Progenitor cell of endocrine pancreas (in vitro differentiated cells): ENCODE measurements around the gene PPFIBP1. TPM values are rescaled to one million over a fixed set of nuclear protein-coding genes. Genes with fewer than 3 reads are reported as not detected.

Experiments used
- DNase-seq: peaks from one replicate; pipeline ENCODE4 v3.0.0; 2021; ENCODE audit warnings: low spot score; ENCODE audit not compliant: unreplicated experiment
- H3K27ac Mint-ChIP-seq: 2 replicates; pipeline ENCODE4 v1.8.0; 2021; ENCODE audit warnings: mild to moderate bottlenecking, moderate library complexity, mixed read lengths
- H3K27me3 Mint-ChIP-seq: 2 replicates; pipeline ENCODE4 v1.8.0; 2021; ENCODE audit warnings: mixed read lengths
- H3K36me3 Mint-ChIP-seq: 2 replicates; pipeline ENCODE4 v1.8.0; 2022; ENCODE audit warnings: mixed read lengths; ENCODE audit not compliant: insufficient read depth
- H3K4me1 Mint-ChIP-seq: 2 replicates; pipeline ENCODE4 v1.8.0; 2021; ENCODE audit warnings: low read depth, mixed read lengths
- H3K4me3 Mint-ChIP-seq: 2 replicates; pipeline ENCODE4 v1.8.0; 2021; ENCODE audit warnings: low read depth, mild to moderate bottlenecking, moderate library complexity, mixed read lengths
- H3K9me3 Mint-ChIP-seq: 2 replicates; pipeline ENCODE4 v1.8.0; 2021; ENCODE audit warnings: low read depth, mixed read lengths
- CTCF ChIP-seq: fragments of 200-600 bp; sonication (generic); IDR thresholded peaks from one replicate; pipeline ENCODE4 v1.5.0; 2021; ENCODE audit warnings: antibody characterized with exemption, mild to moderate bottlenecking; ENCODE audit not compliant: unreplicated experiment
- total RNA-seq: library from RNA; stranded (reverse); gene quantifications from 2 replicates; pipeline ENCODE4 v1.2.1, GENCODE V29; 2021

PPFIBP1 gene
- total RNA-seq, 1 donor from 2014 or later, result 85.4 TPM

GRCh38 chr12:27575090-27575761, 51.2 kb downstream of the PPFIBP1 start:
- Mint-ChIP-seq H3K36me3 (peaks cover 11% of the 10 kb centered on the region), H3K4me3 (no peak overlapping the region), H3K27me3 (no peaks in the 10 kb centered on the region), H3K4me1 (peaks cover 8% of the 10 kb centered on the region), H3K27ac (no peak overlapping the region), H3K9me3 (no peaks in the 10 kb centered on the region)
- no peak for TF ChIP-seq CTCF
- no peak for DNase-seq

GRCh38 chr12:27575762-27576118, 51.7 kb downstream of the PPFIBP1 start:
- Mint-ChIP-seq H3K4me1 (peaks cover 8% of the 10 kb centered on the region), H3K9me3 (no peaks in the 10 kb centered on the region), H3K4me3 (no peak overlapping the region), H3K36me3 (peaks cover 11% of the 10 kb centered on the region), H3K27me3 (no peaks in the 10 kb centered on the region), H3K27ac (no peak overlapping the region)
- no peak for TF ChIP-seq CTCF
- no peak for DNase-seq

- Mint-ChIP-seq H3K4me1 (peaks cover 9% of the 10 kb centered on the region), H3K36me3 (peaks cover 11% of the 10 kb centered on the region), H3K9me3 (no peaks in the 10 kb centered on the region), H3K27me3 (no peaks in the 10 kb centered on the region), H3K27ac (no peak overlapping the region), H3K4me3 (no peak overlapping the region)
- no peak for DNase-seq
- no peak for TF ChIP-seq CTCF
Measured at GRCh38 chr12:27576667-27577347, 52.8 kb downstream of the PPFIBP1 start.

GRCh38 chr12:27577688-27578087, 53.7 kb downstream of the PPFIBP1 start:
- no peak for DNase-seq
- H3K9me3 Mint-ChIP-seq, result no peaks in the 10 kb centered on the region
- peak overlapping the region; percentile 3 for H3K27ac Mint-ChIP-seq
- no peak for TF ChIP-seq CTCF
- H3K4me3 Mint-ChIP-seq, result no peak overlapping the region
- H3K36me3 Mint-ChIP-seq, result peaks cover 11% of the 10 kb centered on the region
- peaks cover 14% of the 10 kb centered on the region for H3K4me1 Mint-ChIP-seq
- no peaks in the 10 kb centered on the region for H3K27me3 Mint-ChIP-seq

GRCh38 chr12:27578689-27579372, 54.8 kb downstream of the PPFIBP1 start:
- Mint-ChIP-seq H3K27ac (peak overlapping the region; percentile 22), H3K36me3 (peaks cover 13% of the 10 kb centered on the region), H3K4me1 (peaks cover 17% of the 10 kb centered on the region), H3K9me3 (peaks cover 2% of the 10 kb centered on the region), H3K27me3 (no peaks in the 10 kb centered on the region), H3K4me3 (no peak overlapping the region)
- DNase-seq, result no peak
- no peak for TF ChIP-seq CTCF
